HFF-Myc (cell line): Measurements from ENCODE around the gene KCNJ8.

Experiments used
- DNase-seq: peaks from one replicate; pipeline ENCODE4 v3.0.0-alpha.2; 2011; ENCODE audit warnings: low read depth; ENCODE audit errors: extremely low read depth
- H3K4me3 ChIP-seq: replicated peaks from 2 replicates; pipeline ENCODE4 v1.5.1; 2011; ENCODE audit warnings: low read depth, mild to moderate bottlenecking, control low read depth, low read length
- CTCF ChIP-seq: IDR thresholded peaks from 2 replicates; pipeline ENCODE4 v1.5.1; 2012; ENCODE audit warnings: mild to moderate bottlenecking, low read depth, low read length, control low read depth; ENCODE audit errors: missing control alignments

KCNJ8 gene

GRCh38 chr12:21718403-21718802 is 56.1 kb downstream of the KCNJ8 start:
- no peak for DNase-seq
- TF ChIP-seq CTCF: no peak
- no peak overlapping the region for H3K4me3 ChIP-seq

GRCh38 chr12:21717767-21718166 is 56.7 kb downstream of the KCNJ8 start:
- no peak overlapping the region for H3K4me3 ChIP-seq
- TF ChIP-seq CTCF: no peak
- DNase-seq: no peak

GRCh38 chr12:21715386-21715785 is 59.1 kb downstream of the KCNJ8 start:
- no peak for TF ChIP-seq CTCF

More at GRCh38 chr12:21715386-21715785, 59.1 kb downstream of the KCNJ8 start:
- no peak for DNase-seq
- H3K4me3 ChIP-seq: no peak overlapping the region
